ENCODE data around the gene GOLGA8M.
A peak's percentile ranks its signal among the peaks of the same experiment; 100 is the strongest.
"Not testable (repeated sequence)": the region's sequence is repeated elsewhere in the genome, so short reads cannot be mapped to it uniquely, and the experiment has no call there.

The GOLGA8M gene

GRCh38 chr15:28712270-28712669 is at the start of gene GOLGA8M:
TSS of gene GOLGA8M (minus strand) at chr15:28712421. CDS start at chr15:28712323, 98 bp downstream.
- not testable (repeated sequence) for DNase-seq

GRCh38 chr15:28742890-28743289 is 30.7 kb upstream of the GOLGA8M start:
- DNase-seq = not testable (repeated sequence)

GRCh38 chr15:28738590-28739292 is 26.5 kb upstream of the GOLGA8M start:
- not testable (repeated sequence) for DNase-seq

GRCh38 chr15:28738200-28738561 is 26.0 kb upstream of the GOLGA8M start:
- not testable (repeated sequence) for DNase-seq

DNA sequence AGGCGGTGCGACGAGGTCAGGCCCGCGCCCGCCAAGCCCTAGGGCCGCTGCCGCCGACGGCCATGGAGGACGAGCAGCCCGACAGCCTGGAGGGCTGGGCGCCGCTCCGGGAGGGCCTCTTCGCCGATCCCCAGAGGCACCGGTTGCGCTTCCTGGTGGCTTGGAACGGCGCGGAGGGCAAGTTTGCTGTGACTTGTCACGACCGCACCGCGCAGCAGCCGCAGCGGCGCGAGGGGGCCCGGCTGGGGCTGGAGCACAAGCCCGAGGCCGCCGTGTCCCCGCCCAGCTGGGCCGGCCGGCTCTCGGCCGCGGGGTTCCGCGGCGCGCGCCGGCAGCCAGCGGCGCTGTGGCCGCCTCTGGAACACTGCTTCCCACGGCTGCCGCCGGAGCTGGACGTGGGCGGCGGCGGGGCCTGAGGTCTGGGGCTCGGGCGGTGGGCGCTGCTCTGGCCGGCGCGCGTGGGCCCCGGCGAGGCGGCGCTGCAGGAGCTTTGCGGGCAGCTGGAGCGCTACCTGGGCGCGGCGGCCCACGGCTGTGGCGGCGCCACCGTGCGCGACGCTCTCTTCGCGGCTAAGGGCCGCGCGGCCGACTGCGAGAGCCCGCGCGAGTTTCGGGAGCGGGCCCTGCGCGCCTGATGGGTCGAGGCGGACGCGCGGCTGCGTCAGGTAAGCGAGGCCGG is 25.4 kb upstream of the GOLGA8M start:
- DNase-seq = peak; percentile 50

DNA sequence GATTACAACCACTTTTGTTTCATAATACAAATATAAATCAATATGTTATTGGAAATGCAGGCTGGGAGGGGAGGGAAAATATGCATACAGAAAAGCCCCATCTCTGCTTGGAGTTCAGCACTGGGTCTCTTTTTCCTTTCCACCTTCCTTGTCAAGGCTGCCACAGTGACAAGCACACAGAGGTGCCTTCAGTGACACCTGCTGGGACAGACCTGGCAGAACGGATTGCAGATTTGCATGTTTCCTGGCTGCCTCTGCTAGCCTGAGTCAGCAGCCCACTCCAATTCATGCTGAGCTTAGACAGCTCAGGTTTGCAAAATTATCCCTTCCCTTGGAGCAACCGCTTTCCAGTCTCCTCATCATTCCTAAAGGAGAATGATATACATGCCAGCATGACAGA is 15.8 kb upstream of the GOLGA8M start:
- DNase-seq = peak; percentile 51

DNA sequence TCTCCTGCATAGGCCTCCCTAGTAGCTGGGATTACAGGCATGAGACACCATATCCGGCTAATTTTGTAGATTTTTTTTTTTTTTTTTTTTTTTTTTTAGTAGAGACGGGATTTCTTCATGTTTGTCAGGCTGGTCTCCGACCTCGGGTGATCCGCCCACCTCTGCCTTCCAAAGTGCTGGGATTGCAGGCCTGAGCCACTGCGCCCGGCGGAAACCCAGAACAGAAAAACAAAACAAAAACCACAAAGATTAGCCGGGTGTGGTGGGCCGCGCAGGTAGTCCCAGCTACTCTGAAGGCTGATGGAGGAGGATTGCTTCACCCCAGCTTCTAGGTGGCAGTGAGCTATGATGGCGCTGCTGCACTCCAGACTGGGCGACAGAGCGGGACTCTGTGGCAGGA is 14.8 kb upstream of the GOLGA8M start:
- DNase-seq = not testable (repeated sequence)

GRCh38 chr15:28726102-28726501 is 13.9 kb upstream of the GOLGA8M start:
- peak; percentile 1 for DNase-seq

DNA sequence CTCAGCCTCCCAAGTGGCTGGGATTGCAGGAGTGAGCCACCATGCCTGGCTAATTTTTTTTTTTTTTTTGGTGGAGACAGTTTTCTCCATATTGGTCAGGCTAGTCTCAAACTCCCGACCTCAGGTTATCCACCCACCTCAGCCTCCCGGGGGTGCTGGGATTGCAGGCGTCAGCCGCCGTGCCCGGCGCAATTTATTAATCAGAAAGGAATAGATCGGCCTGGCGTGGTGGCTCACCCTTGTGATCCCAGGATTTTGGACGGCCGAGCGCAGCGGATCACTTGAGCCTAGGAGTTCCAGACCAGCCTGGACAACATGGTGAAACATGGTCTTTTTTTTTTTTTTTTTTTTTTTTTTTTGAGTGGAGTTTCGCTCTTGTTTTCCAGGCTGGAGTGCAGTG is 13.3 kb upstream of the GOLGA8M start:
- no peak for DNase-seq

DNA sequence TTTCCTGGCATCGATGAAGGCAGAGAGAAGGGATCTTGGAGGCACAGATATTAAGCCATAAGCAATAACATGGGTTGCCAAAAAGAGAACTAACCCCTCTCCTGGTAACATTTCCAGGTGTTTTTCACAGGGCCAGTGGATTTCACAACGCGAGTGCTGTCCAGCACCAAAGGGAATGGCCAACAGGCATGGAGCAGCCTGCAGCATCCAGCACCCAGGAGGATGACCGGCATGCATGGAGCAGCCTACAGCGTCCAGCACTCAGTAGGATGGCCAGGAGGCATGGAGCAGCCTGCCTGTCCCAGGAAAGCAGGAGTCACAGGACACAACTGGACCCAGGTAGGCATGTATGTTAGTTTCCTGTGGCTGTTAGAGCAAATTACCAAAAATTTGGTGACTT is 11.8 kb upstream of the GOLGA8M start:
- DNase-seq = not testable (repeated sequence)

DNA sequence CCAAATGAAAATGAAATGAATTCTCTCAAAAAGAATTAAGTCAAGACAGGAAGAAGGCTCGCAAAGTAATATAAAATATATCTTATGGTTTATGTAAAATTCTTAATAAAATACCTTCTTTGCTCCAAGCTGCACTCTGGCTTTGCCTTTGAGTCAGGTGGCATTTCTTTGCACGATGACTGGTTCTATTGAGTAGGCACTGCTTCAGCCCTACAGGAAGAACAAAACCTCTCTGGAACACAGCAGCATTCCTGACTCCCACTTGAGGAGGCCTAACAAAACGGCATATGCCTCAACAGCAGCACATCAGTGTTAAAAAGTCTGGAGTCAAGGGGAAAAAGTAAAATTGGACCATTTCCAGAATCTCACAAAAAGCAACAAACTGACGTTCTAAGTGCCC is 7.4 kb upstream of the GOLGA8M start:
- DNase-seq = not testable (repeated sequence)

DNA sequence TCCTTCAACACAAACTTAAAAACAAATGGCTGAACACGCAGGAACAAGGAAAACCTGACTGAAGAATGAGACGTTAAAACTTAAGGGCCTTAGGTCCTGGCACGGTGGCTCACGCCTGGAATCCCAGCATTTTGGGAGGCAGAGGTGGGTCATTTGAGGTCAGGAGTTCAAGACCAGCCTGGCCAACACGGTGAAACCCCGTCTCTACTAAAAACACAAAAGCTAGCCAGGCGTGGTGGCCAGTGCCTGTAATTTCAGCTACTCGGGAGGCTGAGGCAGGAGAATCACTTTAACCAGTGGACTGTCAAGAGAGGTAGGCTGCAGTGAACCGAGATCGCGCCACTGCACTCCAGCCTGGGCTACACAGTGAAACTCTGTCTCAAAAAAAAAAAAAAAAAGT is 6.4 kb upstream of the GOLGA8M start:
- DNase-seq = not testable (repeated sequence)

DNA sequence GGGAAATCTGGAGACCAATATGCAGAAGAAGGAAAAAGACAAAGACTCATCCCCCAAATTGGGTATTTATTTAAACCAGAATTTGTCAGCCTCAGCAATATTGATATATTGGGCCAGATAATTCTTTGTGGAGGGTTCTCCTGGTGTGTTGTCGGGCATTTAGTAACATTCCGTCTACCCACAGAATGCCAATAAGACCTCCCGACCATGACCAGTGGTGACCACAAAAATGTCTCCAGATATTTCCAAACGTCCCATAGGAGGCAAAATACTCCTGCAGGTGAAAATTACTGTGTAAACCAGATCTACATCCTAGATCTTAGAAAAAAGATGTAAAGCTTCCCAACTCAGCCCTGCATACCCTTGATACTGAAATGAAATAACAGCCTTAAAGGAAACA is 2.0 kb upstream of the GOLGA8M start:
- not testable (repeated sequence) for DNase-seq

- not testable (repeated sequence) for DNase-seq
Observed at GRCh38 chr15:28703927-28704326, 8.3 kb downstream of the GOLGA8M start.

- DNase-seq = not testable (repeated sequence)
Observed at GRCh38 chr15:28702427-28702826, 9.8 kb downstream of the GOLGA8M start.

DNA sequence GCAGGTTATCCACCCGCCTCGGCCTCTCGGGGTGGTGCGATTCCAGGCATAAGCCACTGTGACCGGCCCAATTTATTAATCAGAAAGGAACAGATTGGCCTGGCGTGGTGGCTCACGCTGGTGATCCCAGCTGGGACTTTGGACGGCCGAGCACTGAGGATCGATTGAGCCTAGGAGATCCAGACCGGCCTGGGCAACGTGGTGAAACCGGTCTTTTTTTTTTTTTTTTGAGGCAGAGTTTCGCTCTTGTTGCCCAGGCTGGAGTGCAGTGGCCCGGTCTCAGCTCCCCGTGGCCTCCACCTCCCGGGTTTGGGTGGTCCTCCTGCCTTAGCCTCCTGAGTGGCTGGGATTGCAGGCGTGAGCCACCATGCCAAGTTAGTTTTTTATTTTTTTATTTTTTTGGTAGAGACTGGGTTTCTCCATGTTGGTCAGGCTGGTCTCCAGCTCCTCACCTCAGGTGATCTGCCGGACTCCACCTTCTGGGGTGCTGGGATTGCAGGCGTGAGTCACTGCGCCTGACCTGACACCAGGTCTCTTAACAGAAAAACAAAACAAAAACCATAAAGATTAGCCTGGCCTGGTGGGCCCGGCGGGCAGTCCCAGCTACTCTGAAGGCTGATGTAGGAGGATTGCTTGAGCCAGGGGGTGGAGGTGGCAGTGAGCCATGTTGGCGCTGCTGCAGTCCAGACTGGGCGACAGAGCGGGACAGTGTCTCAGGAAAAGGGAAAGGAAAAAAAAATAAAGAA is 18.0 kb downstream of the GOLGA8M start:
- DNase-seq = not testable (repeated sequence)

DNA sequence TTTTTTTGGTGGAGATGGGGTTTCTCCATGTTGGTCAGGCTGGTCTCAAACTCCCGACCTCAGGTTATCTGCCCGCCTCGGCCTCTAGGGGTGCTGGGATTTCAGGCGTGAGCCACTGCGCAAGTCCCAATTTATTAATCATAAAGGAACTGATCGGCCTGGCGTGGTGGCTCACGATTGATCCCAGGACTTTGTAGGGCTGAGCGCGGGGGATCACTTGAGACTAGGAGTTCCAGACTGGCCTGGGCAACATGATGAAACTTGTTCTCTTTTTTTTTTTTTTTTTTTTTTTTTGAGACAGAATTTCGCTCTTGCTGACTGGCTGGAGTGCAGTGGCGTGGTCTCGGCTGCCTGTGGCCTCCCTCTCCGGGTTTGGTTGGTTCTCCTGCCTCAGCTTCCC is 19.2 kb downstream of the GOLGA8M start:
- DNase-seq = not testable (repeated sequence)

DNA sequence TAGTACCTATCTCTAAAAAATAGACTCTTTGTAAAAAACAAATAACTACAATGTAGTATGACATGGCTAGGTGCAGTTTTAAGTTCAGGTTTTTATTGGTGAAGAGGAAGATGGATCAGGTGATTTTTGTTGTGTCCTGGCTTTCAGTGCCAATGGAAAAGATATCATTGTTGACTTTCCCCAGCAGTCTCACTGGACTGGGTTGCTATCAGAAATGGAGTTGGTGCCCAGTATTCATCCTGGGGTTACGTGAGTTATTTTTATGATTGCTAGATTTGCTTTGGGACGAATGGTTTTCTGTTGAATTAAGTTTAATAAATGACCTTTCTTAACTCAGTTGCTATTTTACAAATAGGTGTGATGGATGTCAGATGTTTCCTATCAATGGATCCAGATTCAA is 38.7 kb downstream of the GOLGA8M start:
- not testable (repeated sequence) for DNase-seq

- not testable (repeated sequence) for DNase-seq
Observed at GRCh38 chr15:28672122-28672521, 40.1 kb downstream of the GOLGA8M start.

DNA sequence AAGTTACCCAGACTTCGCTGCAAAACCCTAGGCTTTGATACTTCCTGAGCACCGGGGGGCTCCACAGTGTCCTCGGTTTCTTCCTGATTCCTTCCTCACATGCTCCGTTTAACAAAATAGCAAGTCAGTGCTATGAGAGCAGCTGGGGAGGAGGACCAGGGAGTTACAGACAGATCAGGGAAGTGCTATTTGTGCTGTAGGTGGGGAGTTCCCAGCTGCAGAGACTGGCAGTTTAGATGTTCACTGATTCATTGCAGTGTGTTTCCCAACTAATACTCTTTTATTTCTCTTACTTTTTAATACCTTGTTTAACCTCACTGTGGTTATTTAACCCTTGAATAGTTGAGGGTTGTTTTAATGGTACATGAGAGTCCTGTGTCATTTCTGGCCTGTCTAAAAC is 45.8 kb downstream of the GOLGA8M start:
- DNase-seq = not testable (repeated sequence)

GRCh38 chr15:28664575-28664974 is 47.6 kb downstream of the GOLGA8M start:
- DNase-seq = not testable (repeated sequence)

DNA sequence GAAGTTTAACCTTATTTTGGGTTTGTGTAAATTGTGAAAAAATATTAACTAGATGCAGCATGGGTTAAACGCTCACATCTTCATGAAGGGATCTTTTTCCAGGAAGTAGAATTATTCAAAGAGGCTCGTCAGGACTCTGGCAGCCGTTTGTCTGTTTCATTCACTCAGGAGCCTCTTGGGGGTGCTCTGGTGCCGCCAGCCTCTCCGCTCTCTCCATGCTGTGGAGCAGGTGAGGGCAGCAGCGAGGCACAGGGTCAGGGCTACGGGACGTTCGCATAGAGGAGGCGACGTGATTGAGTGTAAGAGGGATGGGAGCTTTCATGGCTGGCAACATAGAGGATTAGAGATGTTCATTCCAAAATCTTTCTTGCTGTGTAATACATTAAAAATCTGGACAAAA is 48.5 kb downstream of the GOLGA8M start:
- not testable (repeated sequence) for DNase-seq

DNA sequence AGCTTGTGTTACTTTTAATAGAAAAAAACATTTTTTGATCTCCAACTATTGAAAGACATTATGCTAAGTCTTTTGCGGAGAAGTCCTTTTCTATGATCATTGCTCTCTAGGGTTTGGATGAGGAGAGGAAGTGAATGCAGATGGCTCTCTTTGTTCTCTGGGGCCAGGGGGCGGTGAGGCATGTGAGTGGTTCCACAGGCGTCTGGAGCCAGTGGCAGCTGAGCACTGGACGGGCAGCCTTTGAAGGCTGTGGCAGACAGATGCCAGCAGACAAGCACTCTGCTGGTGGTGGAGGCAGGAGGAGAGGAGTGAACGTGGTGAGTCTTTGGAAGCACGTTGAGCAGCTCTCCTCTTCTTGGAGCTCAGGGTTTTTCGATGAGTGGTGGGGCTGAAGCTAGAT is 51.5 kb downstream of the GOLGA8M start:
- DNase-seq = not testable (repeated sequence)

- DNase-seq = not testable (repeated sequence)
Observed at GRCh38 chr15:28656018-28656360, 56.2 kb downstream of the GOLGA8M start.

Data from CD4-positive, alpha-beta T cell treated with Interleukin-17A for 4 hours (primary cell).